HG03064 (cell line): ENCODE measurements around the gene VSTM2B.

Experiments
- ATAC-seq: cut with Tn5 transposase; IDR thresholded peaks from one replicate; pipeline ENCODE4 v1.9.1; 2021; ENCODE audit warnings: low read depth; ENCODE audit not compliant: unreplicated experiment

Gene VSTM2B

DNA sequence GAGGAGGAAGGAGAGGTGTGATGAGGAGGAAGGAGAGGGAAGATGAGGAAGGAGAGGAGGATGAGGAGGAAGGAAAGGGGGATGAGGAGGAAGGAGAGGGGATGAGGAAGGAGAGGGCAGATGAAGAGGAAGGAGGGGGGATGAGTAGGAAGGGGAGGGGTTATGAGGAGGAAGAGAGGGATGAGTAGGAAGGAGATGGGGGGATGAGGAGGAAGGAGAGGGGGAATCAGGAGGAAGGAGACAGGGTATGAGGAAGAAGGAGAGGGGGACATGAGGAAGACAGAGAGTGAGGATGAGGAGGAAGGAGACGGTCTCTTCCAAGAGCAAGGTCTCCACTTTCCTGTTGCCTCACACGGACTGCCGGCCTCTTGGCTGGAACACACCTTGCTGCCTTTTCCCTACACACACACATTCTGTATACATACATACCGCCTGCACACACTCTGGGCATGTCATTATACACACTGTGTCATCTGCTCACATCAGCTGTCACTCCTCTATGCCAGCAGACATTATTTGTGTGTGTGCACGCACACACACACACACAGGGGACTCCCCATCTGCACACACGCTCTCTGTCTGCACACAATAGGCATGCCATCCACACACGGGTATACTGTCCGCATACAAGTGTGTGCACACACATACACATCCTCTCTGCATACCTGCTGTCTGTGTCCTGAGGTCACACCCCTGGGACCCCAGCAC, 11.1 kb upstream of the VSTM2B start:
- ATAC-seq, result no peak

DNA sequence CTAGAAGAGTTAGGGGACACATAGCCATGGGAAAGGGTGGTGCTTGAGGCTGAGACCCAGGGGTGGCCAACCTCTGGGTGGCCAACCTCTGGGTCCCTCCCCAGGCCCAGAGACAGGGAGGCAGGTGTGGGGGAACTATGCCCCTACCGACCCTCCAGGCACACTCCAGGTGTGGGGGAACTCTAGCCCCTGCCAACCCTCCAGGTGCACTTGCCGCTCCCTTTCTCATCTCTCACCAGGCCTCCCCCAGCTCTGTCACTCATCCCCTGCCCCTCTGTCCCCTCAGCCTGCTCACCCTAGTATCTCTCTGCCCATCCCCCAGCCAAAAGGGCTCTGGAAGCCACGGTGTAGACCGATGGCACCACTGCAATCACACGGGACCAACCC, 10.6 kb upstream of the VSTM2B start:
- no peak for ATAC-seq

DNA sequence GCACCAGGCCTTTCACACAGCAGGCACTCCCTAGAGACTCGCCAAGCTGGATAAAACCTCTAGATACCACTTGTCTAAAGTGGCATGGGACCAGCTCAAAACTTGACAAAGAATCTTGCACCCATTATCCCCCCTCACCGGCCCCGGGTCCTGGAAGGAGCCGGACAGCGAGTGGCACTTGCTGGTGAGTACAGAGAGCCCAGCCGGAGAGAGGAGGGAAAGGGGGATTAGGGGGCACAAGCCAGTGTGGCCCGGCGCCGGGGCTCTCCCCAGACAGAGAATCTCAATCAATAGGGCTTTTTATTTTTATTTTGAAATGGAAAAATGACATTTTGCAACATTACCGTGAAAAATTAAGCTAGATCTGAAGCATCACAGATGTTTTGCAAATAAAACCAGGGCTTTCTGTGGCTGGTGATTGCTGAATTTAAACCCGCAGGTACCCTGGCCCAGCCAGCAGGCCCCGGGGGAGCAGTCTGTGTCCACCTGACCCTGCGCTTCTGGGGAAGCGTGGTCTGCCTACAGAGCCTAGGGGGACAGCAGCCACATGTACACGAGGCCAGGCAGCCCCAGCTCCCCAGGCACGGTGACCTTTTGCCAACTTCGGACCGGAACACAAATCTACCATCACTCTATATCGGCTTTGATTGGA, 10.0 kb upstream of the VSTM2B start:
- no peak for ATAC-seq

DNA sequence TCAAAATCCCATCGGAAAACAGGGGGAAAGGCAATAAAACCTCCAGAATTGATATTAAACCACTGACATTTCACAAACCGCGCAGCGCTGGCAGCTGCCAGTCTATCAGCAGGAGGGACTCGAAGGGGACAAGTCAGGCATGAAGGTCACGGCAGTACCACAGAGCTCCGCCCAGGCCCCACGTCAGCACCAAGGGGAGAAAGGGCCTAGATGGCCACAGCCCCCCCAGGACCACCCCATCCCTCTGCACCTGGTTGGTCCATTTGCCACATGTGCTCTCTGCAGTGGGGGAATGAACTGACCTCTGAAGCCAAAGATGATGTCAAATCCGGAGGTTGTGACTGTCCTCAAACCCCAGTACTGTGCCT, 9.5 kb upstream of the VSTM2B start:
- ATAC-seq, result no peak

DNA sequence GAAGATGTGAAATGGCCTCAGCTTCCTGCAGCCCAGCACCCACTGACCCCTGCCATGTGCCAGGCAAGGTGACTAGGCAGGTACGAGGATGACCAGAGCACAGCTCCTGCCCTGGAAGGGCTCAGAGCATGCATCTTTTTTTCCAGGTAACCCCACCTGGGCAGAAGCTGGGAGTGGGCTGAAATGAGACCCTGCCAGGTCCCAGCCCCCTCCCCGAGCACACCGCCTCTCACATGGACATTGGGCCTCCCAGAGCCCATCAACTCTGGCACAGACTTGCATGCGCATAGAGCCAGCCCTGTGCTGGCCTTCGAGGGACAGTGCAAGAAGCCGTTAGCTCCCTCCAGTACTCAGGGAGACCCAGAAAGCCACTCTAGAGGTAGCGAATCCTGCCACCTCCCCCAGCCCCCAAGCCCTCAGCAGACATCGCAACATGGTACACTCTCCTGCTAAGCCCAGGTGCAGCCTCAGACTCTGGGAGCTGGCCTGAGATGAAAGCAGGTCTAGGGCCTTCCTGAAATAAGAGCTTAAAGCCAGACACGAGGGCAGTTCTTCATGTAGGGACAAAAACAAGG, 8.9 kb upstream of the VSTM2B start:
- ATAC-seq, result no peak

DNA sequence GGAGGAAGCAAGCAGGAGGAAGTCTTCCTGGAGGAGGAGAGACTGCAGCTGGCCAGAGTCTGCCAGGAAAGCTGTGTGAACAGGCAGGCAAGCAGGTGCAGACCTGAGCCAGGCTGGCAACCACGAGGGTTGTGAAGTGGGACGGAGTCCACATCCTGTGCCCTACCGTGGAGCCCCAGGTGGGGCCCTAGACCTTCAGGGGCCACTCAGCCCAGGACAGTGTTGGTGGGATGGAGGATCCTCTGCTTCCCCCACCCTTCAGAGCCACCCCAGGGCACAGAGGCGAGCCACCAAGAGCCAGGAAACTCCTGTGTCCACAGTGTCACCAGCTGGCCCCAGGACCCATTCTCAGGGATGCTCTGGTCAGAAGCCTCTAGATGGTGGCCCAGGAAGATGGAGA, 8.4 kb upstream of the VSTM2B start:
- no peak for ATAC-seq

DNA sequence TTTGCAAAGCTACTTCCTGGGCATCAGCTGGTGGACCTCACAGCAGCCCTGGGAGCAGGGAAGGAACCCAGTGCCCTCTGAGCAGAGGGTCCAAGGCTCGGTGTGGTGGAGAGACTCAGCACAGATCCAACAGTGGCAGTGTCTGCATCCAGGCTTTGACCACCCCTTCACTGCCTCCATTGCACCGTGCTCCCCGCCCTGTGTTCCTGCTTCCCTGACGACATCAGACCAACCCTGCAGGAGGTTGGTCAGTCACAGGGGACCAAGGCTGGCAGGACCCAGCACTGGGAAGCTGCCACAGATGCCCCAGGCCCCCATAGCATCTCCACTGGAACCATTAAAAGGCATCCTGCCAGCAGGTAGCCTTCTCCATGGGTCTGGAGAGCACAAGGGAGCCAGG, 7.8 kb upstream of the VSTM2B start:
- no peak for ATAC-seq

DNA sequence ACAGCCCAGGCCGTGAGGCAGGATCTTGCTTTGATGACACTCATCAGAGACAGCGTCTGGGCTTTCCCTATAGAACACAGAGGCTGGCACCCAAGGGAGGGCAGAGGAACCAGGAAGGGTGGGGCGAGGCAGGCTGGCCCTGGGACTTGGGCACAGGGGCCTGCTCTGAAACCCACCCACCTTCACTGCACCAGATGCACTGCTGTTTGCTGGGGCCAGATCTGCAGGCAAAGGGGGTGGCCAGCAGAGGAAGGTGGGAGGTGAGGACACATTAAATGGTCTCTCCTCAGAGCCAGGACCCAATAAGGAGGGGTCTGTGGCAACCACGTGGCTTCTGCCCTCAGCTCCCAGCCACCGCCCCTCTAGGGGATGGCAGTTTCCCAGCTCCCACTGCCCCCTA, 6.6 kb upstream of the VSTM2B start:
- ATAC-seq, result no peak

DNA sequence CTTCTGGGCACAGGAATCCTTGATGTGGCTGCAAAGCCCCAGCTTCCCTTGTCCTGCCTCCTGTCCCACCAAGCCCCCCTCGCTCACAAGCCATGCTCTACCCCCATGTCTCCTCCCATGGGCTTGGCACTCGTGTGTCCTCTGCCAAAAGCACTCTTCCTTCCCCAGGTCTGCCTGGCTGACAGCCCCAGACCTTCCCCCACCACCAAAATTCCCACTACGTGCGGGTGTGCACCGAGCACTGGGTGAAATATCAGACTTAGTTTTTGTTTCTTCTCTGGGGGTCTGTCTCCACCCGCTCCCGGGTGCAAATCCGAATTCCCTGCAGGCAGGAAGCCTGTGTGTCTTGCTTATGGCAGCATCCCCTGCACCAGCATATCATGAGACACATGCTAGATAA, 5.9 kb upstream of the VSTM2B start:
- ATAC-seq, result no peak

DNA sequence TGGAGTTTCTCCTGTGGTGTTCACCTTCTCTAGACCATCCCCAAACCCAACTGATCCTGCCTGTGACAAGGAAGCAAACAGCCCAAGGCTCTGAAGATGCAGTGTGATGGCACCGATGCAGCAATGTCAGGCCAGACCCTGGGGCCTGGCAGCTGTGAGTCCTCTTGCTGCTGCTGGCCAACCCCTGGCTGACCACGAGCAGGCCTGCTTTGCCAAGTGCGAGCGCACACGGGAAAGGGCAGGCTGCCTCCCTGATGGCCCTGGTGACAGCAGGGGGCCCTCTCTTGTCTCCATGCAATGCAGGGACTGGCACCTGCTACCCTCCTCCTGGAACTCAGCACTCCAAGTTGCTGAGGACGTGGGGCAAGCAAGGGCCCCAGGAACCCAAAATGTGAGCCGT, 5.4 kb upstream of the VSTM2B start:
- ATAC-seq, result no peak

DNA sequence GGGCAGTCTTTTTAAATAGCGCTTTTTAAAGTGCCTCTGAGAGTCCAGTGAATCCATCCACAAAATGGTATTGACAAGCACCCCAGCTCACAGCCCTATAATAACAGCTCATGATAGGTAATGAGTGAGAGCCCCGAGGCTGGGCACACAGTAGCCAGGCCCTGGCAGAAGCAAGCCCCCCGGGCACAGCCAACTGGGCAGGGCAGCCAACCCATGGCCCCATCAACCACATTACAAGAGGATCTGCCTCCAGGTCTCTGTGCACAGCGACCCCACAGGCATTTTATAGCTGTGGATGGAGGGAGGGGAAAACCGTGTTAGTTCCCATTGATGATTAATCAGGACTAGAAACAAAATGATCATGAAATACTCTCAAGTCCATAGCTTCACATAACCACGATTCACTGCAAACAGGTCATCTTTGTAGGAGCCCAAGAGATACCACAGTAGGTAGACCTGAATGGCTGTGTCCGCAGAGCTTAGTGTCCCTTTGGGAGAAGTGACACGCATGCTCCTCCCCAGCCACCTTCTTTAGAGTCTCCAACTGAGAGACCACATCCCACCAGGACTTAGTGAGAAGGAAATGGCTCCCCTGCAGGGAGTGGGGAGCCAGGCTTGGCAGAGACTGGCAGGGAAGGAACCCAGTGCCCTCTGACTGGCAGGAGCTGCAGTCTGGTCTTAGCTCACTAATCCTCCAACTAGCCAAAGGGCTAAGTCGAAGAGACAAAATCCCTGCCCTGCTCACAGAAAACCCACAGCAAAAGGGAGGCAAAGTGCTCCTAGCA, 4.3 kb upstream of the VSTM2B start:
- no peak for ATAC-seq

DNA sequence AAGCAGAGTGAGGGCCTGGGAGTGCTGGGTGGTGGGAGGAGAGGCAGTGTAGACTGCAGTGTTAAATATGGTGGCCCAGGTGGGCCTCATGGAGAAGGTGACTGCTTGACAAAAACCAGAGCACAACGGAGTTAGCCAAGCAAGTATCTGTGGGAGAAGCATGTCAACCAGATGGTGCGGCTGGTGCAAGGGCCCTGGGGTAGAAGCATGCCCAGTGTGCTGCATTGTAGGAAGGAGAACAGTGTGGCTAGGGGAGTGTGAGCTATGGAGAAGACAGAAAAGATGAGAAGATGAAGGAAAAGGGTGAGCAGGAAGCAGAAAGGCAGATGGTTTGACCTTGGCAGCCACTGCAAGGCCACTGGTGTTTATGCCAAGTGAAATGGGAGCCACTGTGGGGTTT, 2.2 kb upstream of the VSTM2B start:
- no peak for ATAC-seq

DNA sequence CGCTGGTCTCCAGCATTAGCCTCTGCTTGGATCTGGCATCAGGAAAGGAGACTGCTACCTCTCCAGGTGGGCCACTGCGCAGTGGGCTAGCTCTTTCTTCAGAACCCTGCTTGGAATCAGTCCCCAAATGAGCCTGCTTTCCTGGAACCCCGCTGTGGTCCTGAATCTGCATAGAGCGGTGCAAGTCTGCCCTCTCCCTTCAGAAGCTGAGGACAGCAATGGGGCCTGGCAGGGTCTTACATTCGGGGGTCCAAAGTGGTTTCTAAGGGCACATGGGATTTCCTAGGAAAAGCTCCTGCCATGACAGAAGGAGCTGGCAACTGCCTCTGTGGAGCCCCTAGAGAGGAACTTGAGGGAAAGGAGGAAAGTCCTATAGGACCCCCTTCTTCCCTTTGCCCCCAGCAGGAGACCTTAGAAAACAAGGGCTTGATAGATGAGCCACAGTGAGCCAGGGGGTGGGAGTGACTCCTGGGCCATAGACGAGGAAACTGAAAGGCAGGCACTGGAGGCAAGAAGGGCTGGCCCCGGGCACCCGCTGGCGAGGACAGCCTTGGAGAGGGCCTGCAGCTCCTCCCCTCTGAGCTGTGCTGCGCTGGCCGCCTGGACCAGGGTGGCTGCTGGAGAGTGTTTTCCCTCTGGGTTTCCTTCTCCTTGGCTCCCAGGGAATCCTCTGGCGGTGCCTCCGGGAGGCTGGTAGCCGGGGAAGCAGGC, 1.4 kb upstream of the VSTM2B start:
- no peak for ATAC-seq

DNA sequence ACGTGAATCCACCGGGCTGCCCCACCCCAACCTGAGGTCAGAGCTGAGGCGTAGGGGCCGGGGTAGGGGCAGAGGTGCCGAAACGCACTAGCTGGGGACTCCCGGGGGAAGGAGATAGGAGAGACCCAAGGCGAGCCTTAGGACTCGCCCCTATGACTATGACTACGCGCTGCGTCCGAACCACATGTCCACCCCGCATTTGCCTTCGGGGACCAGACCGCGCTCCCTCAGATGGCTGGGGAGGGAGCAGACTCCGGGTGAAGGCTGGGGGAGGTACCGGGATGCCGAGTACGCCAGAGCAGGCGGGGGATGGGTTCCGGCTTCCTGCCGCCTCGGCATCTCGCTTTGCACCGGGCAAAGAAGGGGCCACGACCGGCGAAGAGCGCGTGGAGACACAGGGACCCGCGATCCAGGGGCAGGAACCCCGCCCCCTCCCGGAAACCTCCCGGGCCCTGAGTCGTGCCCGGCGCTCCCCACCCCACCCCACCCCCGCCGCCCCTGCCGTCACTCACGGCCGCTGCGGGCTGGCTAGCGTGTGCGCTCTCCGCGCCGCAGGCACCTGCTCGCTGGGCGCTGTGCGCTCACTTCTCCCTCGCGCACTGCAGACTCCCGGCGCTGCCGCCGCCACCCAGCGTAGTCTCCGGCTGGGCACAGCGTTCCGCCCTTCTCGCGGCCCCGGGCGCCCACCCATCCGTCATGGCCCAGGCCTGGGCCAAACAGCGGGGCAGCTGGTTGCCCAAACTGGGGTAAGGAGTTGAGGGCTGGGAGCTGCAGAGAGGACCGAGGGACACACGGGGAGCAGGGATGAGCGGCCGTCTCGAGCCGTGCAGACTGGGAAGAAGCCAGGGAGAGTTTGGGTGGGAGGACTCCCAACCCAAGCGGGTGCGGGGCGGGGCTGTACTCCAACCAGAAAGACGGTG, 622 bp upstream of the VSTM2B start:
- ATAC-seq, result no peak

DNA sequence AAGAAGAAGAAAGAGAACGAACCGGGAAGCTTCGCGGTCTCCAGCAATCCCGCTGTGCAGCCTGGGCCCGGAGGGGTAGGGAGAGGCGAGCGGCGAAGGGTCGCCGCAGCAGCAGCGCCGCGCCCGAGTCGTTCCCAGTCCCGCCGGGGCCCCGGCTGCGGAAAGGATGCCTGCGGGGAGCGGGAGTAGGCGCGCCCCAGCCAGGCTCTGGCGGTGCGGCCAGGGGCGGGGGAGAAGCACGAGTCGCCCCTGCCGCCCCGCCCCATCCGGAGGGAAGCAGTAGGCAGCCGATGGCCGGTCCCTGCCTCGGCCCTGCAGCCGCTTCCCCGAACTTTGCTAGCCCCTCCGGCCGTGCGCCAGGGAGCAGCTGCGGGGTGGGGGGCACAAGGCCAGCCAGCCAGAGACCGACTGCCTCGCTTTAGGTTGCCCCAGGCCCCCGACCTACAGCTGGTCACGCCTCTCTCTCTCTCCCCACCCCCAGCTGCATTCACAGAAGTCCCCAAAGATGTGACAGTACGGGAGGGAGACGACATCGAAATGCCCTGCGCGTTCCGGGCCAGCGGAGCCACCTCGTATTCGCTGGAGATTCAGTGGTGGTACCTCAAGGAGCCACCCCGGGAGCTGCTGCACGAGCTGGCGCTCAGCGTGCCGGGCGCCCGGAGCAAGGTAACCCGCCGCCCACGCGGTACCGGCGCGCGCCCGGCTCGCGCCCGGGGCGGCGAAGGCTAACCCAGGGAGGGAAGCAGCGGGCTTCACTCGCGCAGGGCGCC, 1.1 kb downstream of the VSTM2B start:
- no peak for ATAC-seq

DNA sequence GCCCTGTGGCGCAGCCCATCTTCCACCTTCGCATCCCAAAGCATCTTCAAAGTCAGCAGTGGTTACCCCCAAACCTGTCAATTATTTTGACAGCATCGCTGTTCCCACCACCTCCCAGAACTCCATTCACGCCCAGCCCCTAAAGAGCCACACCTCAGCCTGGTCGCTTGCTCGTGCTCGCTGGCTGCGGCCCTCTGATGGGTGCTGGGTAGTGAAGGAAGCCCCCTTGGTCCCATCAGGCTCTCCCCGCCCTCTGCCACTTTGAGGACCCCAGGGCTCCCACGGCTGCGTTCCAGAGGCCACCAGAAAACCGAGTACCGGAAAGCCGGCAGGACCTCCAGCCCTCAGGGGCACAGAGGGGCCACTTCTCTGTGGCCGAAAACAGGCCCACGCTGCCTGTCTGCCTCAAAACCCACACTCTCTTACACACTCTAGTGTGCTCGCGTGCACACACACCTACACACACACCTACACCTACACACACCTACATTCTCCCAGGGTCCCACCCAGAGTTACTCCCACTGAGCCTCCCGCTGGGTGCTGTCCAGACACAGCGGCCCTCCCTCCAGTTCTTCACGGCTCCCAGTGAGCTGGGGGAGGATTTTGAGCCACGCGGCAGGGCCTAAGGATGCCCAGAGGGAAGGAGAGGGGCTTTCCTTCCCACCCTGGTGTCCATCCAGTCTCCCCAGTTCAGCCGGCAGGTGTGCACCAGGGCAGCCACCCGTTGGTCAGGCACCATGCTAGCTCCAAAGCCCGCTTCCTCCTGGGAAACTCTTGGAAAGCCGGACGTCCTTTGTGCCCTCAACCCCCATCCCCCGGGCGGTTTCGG, 1.9 kb downstream of the VSTM2B start:
- ATAC-seq, result no peak

DNA sequence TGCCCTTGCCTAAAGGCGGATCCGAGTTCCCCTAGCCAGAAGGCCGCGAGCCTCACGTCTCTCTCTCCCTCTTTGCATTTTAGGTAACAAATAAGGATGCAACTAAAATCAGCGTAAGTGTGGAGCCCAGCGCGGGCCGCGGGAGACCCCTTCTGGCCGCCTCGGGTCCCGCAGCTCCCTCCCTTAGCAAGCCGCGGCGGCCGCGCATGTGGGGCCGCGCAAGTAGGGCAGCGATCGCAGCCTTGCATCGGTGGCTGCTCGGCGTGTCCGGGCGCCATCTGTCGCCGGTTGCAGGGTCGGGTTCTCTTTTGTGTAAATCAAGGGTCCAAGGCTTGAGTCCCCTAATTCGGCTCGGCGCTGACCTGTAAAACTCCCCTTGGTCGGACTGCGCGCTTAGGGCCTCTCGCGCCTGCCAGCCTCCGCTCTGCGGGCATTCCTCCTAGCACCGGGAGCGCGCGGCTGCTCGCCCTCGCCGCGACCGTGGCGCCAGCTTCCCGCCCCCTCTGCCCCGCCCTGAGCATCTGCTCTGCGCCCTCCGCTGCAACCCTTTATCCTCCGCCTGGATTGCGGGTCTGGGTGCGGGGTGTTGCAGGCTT, 2.7 kb downstream of the VSTM2B start:
- no peak for ATAC-seq
